ENCODE measurements around the gene POF1B. TPM values are rescaled to one million over a fixed set of nuclear protein-coding genes. Genes with fewer than 3 reads are reported as not detected.

POF1B gene
- total RNA-seq, 1 experiment from 2014 or later, result 48.7 TPM

GRCh38 chrX:85243155-85243554 lies 136.3 kb downstream of the POF1B start:
- no peak for DNase-seq (ENCODE audit: low spot score)

Other genes with a start within 250 kb of the POF1B start
- gene SATL1, start 135.9 kb downstream of the POF1B start, total RNA-seq (2014; rRNA removed; shearing (Covaris generic)), result not detected in 2 replicates
- gene ZNF711, start 135.7 kb downstream of the POF1B start, total RNA-seq (2014; rRNA removed; shearing (Covaris generic)), result 0.42 and 0.48 TPM in 2 replicates